IMR-90 (cell line): ENCODE data around the gene S1PR2. TPM values are rescaled to one million over a fixed set of nuclear protein-coding genes. Genes with fewer than 3 reads are reported as not detected.

Experiments used
- ATAC-seq: fragments of 200-7000 bp; cut with Tn5 transposase; 2 replicates; pipeline ENCODE4 v1.9.1; 2020; ENCODE audit warnings: low read depth, mild to moderate bottlenecking, moderate library complexity
- BruUV-seq: library from RNA; stranded (reverse); fragments of 400-500 nt; replicated peaks from 2 replicates; lab custom pipeline; 2021; lab: Mats Ljungman, UMichigan
- CTCF ChIA-PET: fragments of 300-600 bp; formaldehyde crosslinking; extraction: SDS; loops from one replicate; lab custom pipeline; 2021; ENCODE audit warnings: antibody characterized with exemption; lab: Yijun Ruan, JAX
- POLR2A ChIA-PET: fragments of 300-600 bp; sonication (Branson Sonifier 250); formaldehyde crosslinking; loops from one replicate; lab custom pipeline; 2022; ENCODE audit warnings: antibody characterized with exemption; ENCODE audit not compliant: unreplicated experiment; lab: Charles Lee
- DNase-seq: peaks from one replicate; pipeline ENCODE4 v3.0.0; 2013
- H2AFZ ChIP-seq: replicated peaks from 2 replicates; pipeline ENCODE3; 2013; ENCODE audit warnings: low read length, mild to moderate bottlenecking; ENCODE audit not compliant: poor library complexity
- H2AK5ac ChIP-seq: 2 replicates; pipeline ENCODE4 v1.6.1; 2013; ENCODE audit warnings: low read depth, low read length, inconsistent platforms
- H2AK9ac ChIP-seq: replicated peaks from 2 replicates; pipeline ENCODE3; 2013; ENCODE audit warnings: mild to moderate bottlenecking, low read depth, low read length, moderate library complexity; ENCODE audit not compliant: poor library complexity
- H2BK120ac ChIP-seq: 2 replicates; pipeline ENCODE4 v1.6.1; 2013; ENCODE audit warnings: low read depth, low read length, inconsistent platforms
- H2BK15ac ChIP-seq: 3 replicates; pipeline ENCODE4 v1.6.1; 2013; ENCODE audit warnings: low read depth, low read length, inconsistent platforms
- H2BK20ac ChIP-seq: 2 replicates; pipeline ENCODE4 v1.6.1; 2013; ENCODE audit warnings: low read depth, mild to moderate bottlenecking, inconsistent platforms, low read length, moderate library complexity
- H2BK5ac ChIP-seq: 2 replicates; pipeline ENCODE4 v1.6.1; 2013; ENCODE audit warnings: mild to moderate bottlenecking, low read depth, low read length, inconsistent platforms; ENCODE audit not compliant: poor library complexity, severe bottlenecking
- H3K14ac ChIP-seq: replicated peaks from 2 replicates; pipeline ENCODE4 v1.6.1; 2013; ENCODE audit warnings: low read depth, low read length, inconsistent platforms
- H3K18ac ChIP-seq: 2 replicates; pipeline ENCODE4 v1.6.1; 2013; ENCODE audit warnings: low read depth, low read length, control low read depth
- H3K23ac ChIP-seq: 2 replicates; pipeline ENCODE4 v1.6.1; 2013; ENCODE audit warnings: low read depth, low read length, inconsistent platforms
- H3K27ac ChIP-seq: 2 replicates; pipeline ENCODE4 v1.5.1; 2013; ENCODE audit warnings: mild to moderate bottlenecking, control low read depth, low read length; ENCODE audit not compliant: insufficient read depth
- H3K27me3 ChIP-seq: 2 replicates; pipeline ENCODE4 v1.6.1; 2013; ENCODE audit warnings: low read length; ENCODE audit not compliant: control insufficient read depth, insufficient read depth
- H3K36me3 ChIP-seq: 2 replicates; pipeline ENCODE4 v1.6.1; 2013; ENCODE audit warnings: low read length, mixed read lengths; ENCODE audit not compliant: control insufficient read depth, insufficient read depth
- H3K4ac ChIP-seq: 2 replicates; pipeline ENCODE4 v1.6.1; 2013; ENCODE audit warnings: low read depth, low read length, inconsistent platforms
- H3K4me1 ChIP-seq: 2 replicates; pipeline ENCODE4 v1.6.1; 2013; ENCODE audit warnings: low read length, mixed read lengths; ENCODE audit not compliant: control insufficient read depth, insufficient read depth
- H3K4me2 ChIP-seq: 2 replicates; pipeline ENCODE4 v1.6.1; 2013; ENCODE audit warnings: low read depth, mild to moderate bottlenecking, control low read depth, low read length, moderate library complexity
- H3K4me3 ChIP-seq: 2 replicates; pipeline ENCODE4 v1.5.1; 2013; ENCODE audit warnings: low read depth, mild to moderate bottlenecking, control low read depth, low read length, moderate library complexity; ENCODE audit not compliant: insufficient read depth
- H3K56ac ChIP-seq: 2 replicates; pipeline ENCODE4 v1.6.1; 2013; ENCODE audit warnings: low read length, inconsistent platforms; ENCODE audit not compliant: insufficient read depth; ENCODE audit errors: extremely low read depth
- H3K79me1 ChIP-seq, 2 experiments: 2 replicates each; pipeline ENCODE4 v1.6.1; 2013; ENCODE audit warnings: low read length in 2 of 2, inconsistent platforms in 1 of 2, low read depth in 1 of 2
- H3K9ac ChIP-seq: 2 replicates; pipeline ENCODE4 v1.6.1; 2013; ENCODE audit warnings: low read depth, low read length, control low read depth
- H3K9me1 ChIP-seq: 2 replicates; pipeline ENCODE4 v1.6.1; 2013; ENCODE audit warnings: low read length, inconsistent platforms; ENCODE audit not compliant: insufficient read depth
- H3K9me3 ChIP-seq: 2 replicates; pipeline ENCODE4 v1.6.1; 2013; ENCODE audit warnings: low read length; ENCODE audit not compliant: control insufficient read depth, insufficient read depth
- H4K20me1 ChIP-seq: 2 replicates; pipeline ENCODE4 v1.6.1; 2013; ENCODE audit warnings: low read length, inconsistent platforms; ENCODE audit not compliant: insufficient read depth
- H4K5ac ChIP-seq: 2 replicates; pipeline ENCODE4 v1.6.1; 2013; ENCODE audit warnings: mild to moderate bottlenecking, low read depth, low read length, control low read depth
- H4K8ac ChIP-seq, 2 experiments: 2 replicates each; pipeline ENCODE4 v1.6.1; 2013; ENCODE audit warnings: low read depth in 2 of 2, low read length in 2 of 2, control low read depth in 1 of 2, inconsistent platforms in 1 of 2
- H4K91ac ChIP-seq: 2 replicates; pipeline ENCODE4 v1.6.1; 2013; ENCODE audit warnings: low read depth, low read length, inconsistent platforms; ENCODE audit not compliant: insufficient read depth
- CHD1 ChIP-seq: IDR thresholded peaks from 2 replicates; pipeline ENCODE4 v1.6.1; 2012; ENCODE audit warnings: low read depth, low read length, improper control_type of control experiment
- CTCF ChIP-seq: conservative IDR thresholded peaks from 2 replicates; pipeline ENCODE4 v1.5.1; 2012; ENCODE audit warnings: mild to moderate bottlenecking, low read depth, low read length, improper control_type of control experiment
- SMC3 ChIP-seq: fragments of 150-350 bp; IDR thresholded peaks from 2 replicates; pipeline ENCODE4 v1.6.1; 2016; ENCODE audit warnings: low read depth, mild to moderate bottlenecking, antibody characterized with exemption, low read length, moderate library complexity
- WGBS, 2 experiments: methylation state at CpG; one replicate each; pipeline versions ENCODE4 v1.1.5 to v1.1.7; 2013; ENCODE audit warnings: missing lambda C conversion rate in 2 of 2; ENCODE audit not compliant: insufficient read length in 1 of 2; ENCODE audit errors: extremely low coverage in 2 of 2; 5-methylcytosine and 5-hydroxymethylcytosine counted together
- dilution Hi-C: fragments of 300-500 bp; cut with HindIII; formaldehyde crosslinking; loops from one replicate; pipeline ENCODE4 v1.14.3; 2018; ENCODE audit warnings: low sequenced_read_pairs; ENCODE audit not compliant: unreplicated experiment
- in situ Hi-C: fragments of 300-500 bp; cut with MboI; formaldehyde crosslinking; loops from 3 replicates; pipeline ENCODE4 v1.14.3; 2019; ENCODE audit warnings: low sequenced_read_pairs, inconsistent platforms, mixed read lengths
- intact Hi-C: fragments of 100-400 bp; cut with micrococcal nuclease; formaldehyde crosslinking; loops from 2 replicates; pipeline ENCODE4 v1.10.0; 2022
- polyA plus RNA-seq, 3 experiments: library from polyadenylated mRNA; depleted of rRNA; stranded (reverse); fragments of >200 nt; gene quantifications; 2 replicates each; pipeline ENCODE4 v1.2.3, GENCODE V29; 2012; ENCODE audit warnings: low replicate concordance in 1 of 3
- total RNA-seq: library from RNA; depleted of rRNA; stranded (reverse); fragments of >200 nt; gene quantifications from 2 replicates; pipeline ENCODE4 v1.2.3, GENCODE V29; 2012

Gene S1PR2
- total and polyA plus RNA-seq, 2 of the 4 experiments (the other 2 are of a cell fraction) = 14.0 to 15.0 TPM

- Histone ChIP-seq H3K56ac (peak overlapping the region; percentile 50), H4K8ac (peak overlapping the region; percentile 96 to 97), H3K36me3 (peaks cover under 1% of the 10 kb centered on the region; the same call in 1 of the 2 replicates), H4K91ac (peak overlapping the region; percentile 57), H2AK5ac (no peak overlapping the region), H3K79me1 (peaks cover 0 to 35% of the 10 kb centered on the region in 2 experiments; a peak in 3 of 4 replicates), H3K27me3 (no peaks in the 10 kb centered on the region), H3K9ac (peak overlapping the region; percentile 20; the same call in 1 of the 2 replicates), H3K4ac (peak overlapping the region; percentile 80), H3K9me1 (peaks cover 8% of the 10 kb centered on the region), H3K4me3 (peak overlapping the region; percentile 81), H2BK120ac (peak overlapping the region; percentile 69), H2BK5ac (peak overlapping the region; percentile 49), H2AK9ac (peak overlapping the region; percentile 96), H4K20me1 (peaks cover 29% of the 10 kb centered on the region), H2BK15ac (peak overlapping the region; percentile 16; the same call in 1 of the 3 replicates), H2AFZ (peak overlapping the region; percentile 98), H3K9me3 (no peaks in the 10 kb centered on the region), H3K18ac (no peak overlapping the region), H3K4me2 (peak overlapping the region; percentile 94), H2BK20ac (no peak overlapping the region), H4K5ac (peak overlapping the region; percentile 53), H3K23ac (peak overlapping the region; percentile 57; the same call in 1 of the 2 replicates), H3K14ac (peak overlapping the region; percentile 82), H3K27ac (peak overlapping the region; percentile 11; the same call in 1 of the 2 replicates), H3K4me1 (peaks cover 5% of the 10 kb centered on the region; the same call in 1 of the 2 replicates)
- DNase-seq = no peak
- no TSS peak for BruUV-seq
- ChIA-PET POLR2A (interaction anchor here (0.5 kb wide), 1 partner anchor 16 kb away, joined by 3 read pairs; no protein-coding TSS in a partner anchor), CTCF (interaction anchor here (1.1 kb wide), 1 partner anchor 55 kb away, joined by 4 read pairs; no protein-coding TSS in a partner anchor)
- intact Hi-C loops (loop anchor here (2.0 kb wide), 2 partner anchors 36 to 56 kb away; partner anchors contain the start of gene S1PR2), dilution Hi-C loops (no loop called here), in situ Hi-C loops (no loop called here)
- no peak; the same call in 1 of the 2 replicates for ATAC-seq
- TF ChIP-seq SMC3 (no peak), CHD1 (no peak), CTCF (no peak)
- WGBS, 2 experiments = no CpG with 5 or more reads among the region's 6 CpGs
These were observed 36.0 kb downstream of the S1PR2 start for GRCh38 chr19:10195199-10195519.
